GM21526 (cell line): Measurements from ENCODE around the gene TIMELESS.
A peak's percentile ranks its signal among the peaks of the same experiment; 100 is the strongest.
"Not testable (repeated sequence)": the region's sequence is repeated elsewhere in the genome, so short reads cannot be mapped to it uniquely, and the experiment has no call there.

ENCODE experiments used
- ATAC-seq: cut with Tn5 transposase; IDR thresholded peaks from one replicate; pipeline ENCODE4 v1.9.1; 2021; ENCODE audit warnings: moderate library complexity; ENCODE audit not compliant: unreplicated experiment, low FRiP score

The TIMELESS gene

GRCh38 chr12:56410768-56411167 lies 38.5 kb downstream of the TIMELESS start:
- ATAC-seq, result no peak

GRCh38 chr12:56408799-56409417 lies 40.3 kb downstream of the TIMELESS start:
- no peak for ATAC-seq

GRCh38 chr12:56404227-56404626 lies 45.0 kb downstream of the TIMELESS start:
- not testable (repeated sequence) for ATAC-seq

GRCh38 chr12:56401612-56402011 lies 47.6 kb downstream of the TIMELESS start:
- not testable (repeated sequence) for ATAC-seq

- not testable (repeated sequence) for ATAC-seq
Measured at GRCh38 chr12:56401125-56401524, 48.1 kb downstream of the TIMELESS start.

- ATAC-seq, result not testable (repeated sequence)
Measured at GRCh38 chr12:56399466-56399865, 49.8 kb downstream of the TIMELESS start.

GRCh38 chr12:56398324-56398723 lies 50.9 kb downstream of the TIMELESS start:
- ATAC-seq, result no peak

GRCh38 chr12:56392331-56392730 lies 56.9 kb downstream of the TIMELESS start:
- ATAC-seq, result no peak

- no peak for ATAC-seq
Measured at GRCh38 chr12:56391721-56392120, 57.5 kb downstream of the TIMELESS start.

- ATAC-seq, result no peak
Measured at GRCh38 chr12:56389412-56389811, 59.8 kb downstream of the TIMELESS start.

GRCh38 chr12:56387152-56387736 lies 62.0 kb downstream of the TIMELESS start:
- no peak for ATAC-seq

GRCh38 chr12:56385873-56386272 lies 63.4 kb downstream of the TIMELESS start:
- no peak for ATAC-seq

GRCh38 chr12:56382611-56383010 lies 66.6 kb downstream of the TIMELESS start:
- ATAC-seq, result no peak

GRCh38 chr12:56377989-56378316 lies 71.3 kb downstream of the TIMELESS start:
- ATAC-seq, result no peak

- no peak for ATAC-seq
Measured at GRCh38 chr12:56377310-56377988, 71.8 kb downstream of the TIMELESS start.

- peak; percentile 64 for ATAC-seq
Measured at GRCh38 chr12:56375598-56376434, 73.4 kb downstream of the TIMELESS start.

GRCh38 chr12:56374726-56375597 lies 74.3 kb downstream of the TIMELESS start:
- peak; percentile 35 for ATAC-seq

- no peak for ATAC-seq
Measured at GRCh38 chr12:56373515-56373914, 75.7 kb downstream of the TIMELESS start.

GRCh38 chr12:56366948-56367347 lies 82.3 kb downstream of the TIMELESS start:
- no peak for ATAC-seq
